ENCODE results near the gene TNFRSF1A.

DNA sequence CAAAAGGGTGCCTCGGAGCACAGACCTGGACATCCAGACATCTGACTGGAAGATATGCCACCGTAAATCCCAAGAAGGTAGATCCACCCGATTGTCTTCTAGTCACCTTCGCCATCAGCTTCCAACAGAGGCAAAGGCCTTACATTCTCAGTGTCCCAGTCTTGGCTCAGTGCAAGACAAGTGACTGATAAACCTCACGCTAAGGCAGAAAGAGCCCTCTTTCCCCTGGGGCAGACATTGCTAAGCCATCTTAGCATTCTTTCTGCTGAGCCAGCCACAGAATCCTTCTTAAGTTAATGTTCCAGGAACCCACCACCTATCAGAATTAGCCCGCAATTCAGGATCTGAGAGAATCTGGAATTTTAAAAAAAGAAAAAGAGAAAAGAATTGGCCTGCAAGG, 35.7 kb downstream of the TNFRSF1A start:
- TF ChIP-seq CTCF (optimal IDR thresholded peaks at IDR 0.05 in 1 of 3, IDR thresholded peaks at IDR 0.05 in 1 of 3, conservative IDR thresholded peaks at IDR 0.05 in 1 of 3; ENCODE audit: extremely low read depth in 1 of 3, insufficient read depth in 2 of 3, low read length in 3 of 3) (no peak), EZH2 (IDR thresholded peaks at IDR 0.05; ENCODE audit: low read length) (no peak)

All from keratinocyte (primary cell).